G401 (cell line): ENCODE results near the gene ATG2B. TPM values are rescaled to one million over a fixed set of nuclear protein-coding genes. Genes with fewer than 3 reads are reported as not detected.
A peak's percentile ranks its signal among the peaks of the same experiment; 100 is the strongest.
"Not testable (repeated sequence)": the region's sequence is repeated elsewhere in the genome, so short reads cannot be mapped to it uniquely, and the experiment has no call there.

Source experiments
- DNase-seq: peaks from one replicate; pipeline ENCODE4 v3.0.0-alpha.2; 2015; ENCODE audit warnings: low spot score
- in situ Hi-C: cut with HindIII; loops from 2 replicates; pipeline ENCODE4 v1.10.0; 2016; ENCODE audit warnings: low sequenced_read_pairs, mixed read lengths
- total RNA-seq: library from RNA; depleted of rRNA; stranded (reverse); fragments of >200 nt; shearing (Covaris generic); gene quantifications from 2 replicates; pipeline ENCODE4 v1.2.3, GENCODE V29; 2014; rRNA removed

The ATG2B gene
- total RNA-seq, 1 experiment from 2014 or later: 5.5 TPM

- in situ Hi-C loops: not testable (repeated sequence)
These were observed 118.1 kb downstream of the ATG2B start for GRCh38 chr14:96245074-96245473.

DNA sequence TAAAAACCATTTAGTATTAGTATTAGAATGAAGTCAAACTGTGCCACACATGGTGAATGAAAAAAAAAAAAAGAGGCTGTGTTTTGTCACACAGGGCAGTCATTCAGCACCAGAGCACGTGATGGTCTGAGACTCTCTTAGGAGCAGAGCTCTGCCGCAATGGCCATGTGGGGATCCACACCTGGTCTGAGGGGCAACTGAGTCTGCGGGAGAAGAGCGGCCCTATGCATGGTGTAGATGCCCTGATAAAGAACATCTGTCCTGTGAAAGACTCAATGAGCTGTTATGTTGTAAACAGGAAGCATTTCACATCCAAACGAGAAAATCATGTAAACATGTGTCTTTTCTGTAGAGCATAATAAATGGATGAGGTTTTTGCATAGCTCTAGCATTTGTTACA, 119.4 kb downstream of the ATG2B start:
- in situ Hi-C loops: no loop called here

More at GRCh38 chr14:96245074-96245473, 118.1 kb downstream of the ATG2B start:
- not testable (repeated sequence) for DNase-seq

DNA sequence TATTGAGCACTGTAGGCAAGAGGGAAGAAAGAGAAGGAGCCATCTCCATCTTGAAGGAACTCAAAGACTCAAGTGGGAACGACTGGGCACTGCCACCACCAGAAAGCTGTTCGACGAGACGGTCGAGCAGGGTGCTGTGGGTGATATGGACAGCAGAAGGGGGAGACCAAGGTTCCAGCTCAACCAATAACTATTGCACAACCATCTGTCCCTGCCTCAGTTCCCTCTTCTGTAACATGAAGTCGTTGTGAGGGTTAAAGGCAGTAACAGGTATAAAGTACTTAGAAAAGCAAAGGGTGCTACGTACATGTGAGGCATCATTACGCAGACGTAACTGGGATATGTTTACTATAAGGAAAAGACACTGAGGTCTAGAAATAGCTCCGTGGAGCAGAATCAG, 121.0 kb downstream of the ATG2B start:
- in situ Hi-C loops: no loop called here
- DNase-seq: no peak

More for the DNA sequence above, 119.4 kb downstream of the ATG2B start:
- DNase-seq: no peak

- in situ Hi-C loops: no loop called here
- DNase-seq: no peak
These were observed 122.5 kb downstream of the ATG2B start for GRCh38 chr14:96240641-96241040.

GRCh38 chr14:96239711-96240141, 123.4 kb downstream of the ATG2B start:
- in situ Hi-C loops: no loop called here
- DNase-seq: no peak

DNA sequence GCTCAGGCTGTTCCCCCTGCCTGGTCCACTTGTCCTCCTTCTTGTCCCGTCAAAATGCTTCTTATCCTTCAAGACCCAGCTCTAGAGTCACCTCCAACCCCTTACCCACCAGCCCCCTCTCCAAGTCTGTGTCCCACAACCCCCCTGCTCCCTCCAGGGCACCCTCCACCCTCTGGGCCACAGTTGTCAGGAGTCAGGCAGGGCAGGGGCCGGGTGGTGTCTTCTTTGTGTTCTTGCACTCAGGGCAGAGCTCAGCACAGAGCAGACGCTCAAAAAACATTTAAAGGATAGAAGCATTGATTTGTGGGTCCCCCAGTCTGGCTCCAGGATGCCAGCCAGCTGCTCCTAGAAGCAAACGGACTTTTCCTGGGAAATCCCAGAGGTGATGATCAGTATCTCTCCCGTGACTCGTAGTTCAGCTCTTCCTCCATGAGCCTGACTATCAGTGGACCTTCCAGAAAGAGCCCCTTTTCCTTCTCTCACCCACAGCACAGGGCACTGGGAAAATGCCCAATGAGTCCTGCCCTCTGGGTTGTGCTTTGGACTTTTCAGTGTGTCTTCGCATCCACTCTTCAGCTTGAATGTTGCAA, 124.4 kb downstream of the ATG2B start:
- in situ Hi-C loops: no loop called here
- DNase-seq: no peak

- peak; percentile 74 for DNase-seq
- in situ Hi-C loops: no loop called here
These were observed 125.5 kb downstream of the ATG2B start for GRCh38 chr14:96237641-96238040.

GRCh38 chr14:96235426-96235825, 127.7 kb downstream of the ATG2B start:
- in situ Hi-C loops: no loop called here
- DNase-seq: no peak

GRCh38 chr14:96233661-96234060, 129.5 kb downstream of the ATG2B start:
- in situ Hi-C loops: no loop called here
- no peak for DNase-seq

GRCh38 chr14:96232506-96232905, 130.6 kb downstream of the ATG2B start:
- in situ Hi-C loops: no loop called here

GRCh38 chr14:96231526-96232130, 131.5 kb downstream of the ATG2B start:
- in situ Hi-C loops: no loop called here
- DNase-seq: no peak

More at GRCh38 chr14:96232506-96232905, 130.6 kb downstream of the ATG2B start:
- DNase-seq: no peak

DNA sequence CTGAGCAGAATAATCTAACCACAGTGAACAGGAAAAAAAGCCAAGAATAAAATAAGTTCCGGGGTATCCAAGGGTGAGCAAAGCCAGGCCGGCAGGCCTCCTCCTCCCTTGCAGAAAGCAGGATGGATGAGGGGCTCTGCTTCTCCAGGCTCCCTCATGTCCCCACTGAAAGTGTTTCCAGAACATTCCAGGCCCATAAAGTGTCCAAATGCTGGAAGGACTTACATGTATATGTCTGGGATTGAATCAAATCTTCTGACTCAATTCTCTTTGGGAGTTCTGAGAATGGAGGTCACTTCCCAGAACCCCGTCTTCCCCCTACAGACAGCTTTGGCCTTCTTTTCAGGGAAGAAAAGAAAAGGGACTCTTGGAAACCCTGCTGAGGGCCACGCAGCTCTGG, 132.1 kb downstream of the ATG2B start:
- DNase-seq: no peak
- in situ Hi-C loops: no loop called here

GRCh38 chr14:96229315-96229714, 133.8 kb downstream of the ATG2B start:
- in situ Hi-C loops: no loop called here
- DNase-seq: no peak

Other genes starting within 250 kb of the ATG2B start
- gene BDKRB2, start 158.5 kb downstream of the ATG2B start, total RNA-seq: not detected in 2 replicates
- gene BDKRB1, start 107.1 kb downstream of the ATG2B start, total RNA-seq: not detected in 2 replicates
- gene GSKIP, start 185 bp upstream of the ATG2B start, total RNA-seq: 23.1 and 31.7 TPM in 2 replicates
- gene AK7, start 28.8 kb upstream of the ATG2B start, total RNA-seq: 0.62 and 4.8 TPM in 2 replicates
- 143 and 274 TPM in 2 replicates for gene PAPOLA, start 139.0 kb upstream of the ATG2B start, total RNA-seq